Esophagus muscularis mucosa (tissue), 4 donors: ENCODE measurements around the gene FDX2.

Experiments used
- EP300 ChIP-seq: sonication (generic); formaldehyde crosslinking; IDR thresholded peaks from one replicate; pipeline ENCODE4 v1.6.1; 2017; ENCODE audit warnings: antibody characterized with exemption
- POLR2AphosphoS5 ChIP-seq, 2 donors: sonication (generic); formaldehyde crosslinking; IDR thresholded peaks; one replicate each; pipeline ENCODE4 v1.6.1; 2017; ENCODE audit warnings: antibody characterized with exemption in 2 of 2
- TF ChIP-seq, protein P1 (sequence below), 3 experiments: fragments of 200-600 bp in 2 of 3; fragments of 450-650 bp in 1 of 3; sonication (generic) in 2 of 3; IDR thresholded peaks; one replicate each; pipeline ENCODE4 v1.5.1; 2017 to 2019; ENCODE audit warnings: antibody characterized with exemption in 3 of 3, mild to moderate bottlenecking in 2 of 3, moderate library complexity in 1 of 3

GRCh38 chr19:10333758-10334587, 18.2 kb upstream of the FDX2 start:
- TF ChIP-seq, protein P1, sequence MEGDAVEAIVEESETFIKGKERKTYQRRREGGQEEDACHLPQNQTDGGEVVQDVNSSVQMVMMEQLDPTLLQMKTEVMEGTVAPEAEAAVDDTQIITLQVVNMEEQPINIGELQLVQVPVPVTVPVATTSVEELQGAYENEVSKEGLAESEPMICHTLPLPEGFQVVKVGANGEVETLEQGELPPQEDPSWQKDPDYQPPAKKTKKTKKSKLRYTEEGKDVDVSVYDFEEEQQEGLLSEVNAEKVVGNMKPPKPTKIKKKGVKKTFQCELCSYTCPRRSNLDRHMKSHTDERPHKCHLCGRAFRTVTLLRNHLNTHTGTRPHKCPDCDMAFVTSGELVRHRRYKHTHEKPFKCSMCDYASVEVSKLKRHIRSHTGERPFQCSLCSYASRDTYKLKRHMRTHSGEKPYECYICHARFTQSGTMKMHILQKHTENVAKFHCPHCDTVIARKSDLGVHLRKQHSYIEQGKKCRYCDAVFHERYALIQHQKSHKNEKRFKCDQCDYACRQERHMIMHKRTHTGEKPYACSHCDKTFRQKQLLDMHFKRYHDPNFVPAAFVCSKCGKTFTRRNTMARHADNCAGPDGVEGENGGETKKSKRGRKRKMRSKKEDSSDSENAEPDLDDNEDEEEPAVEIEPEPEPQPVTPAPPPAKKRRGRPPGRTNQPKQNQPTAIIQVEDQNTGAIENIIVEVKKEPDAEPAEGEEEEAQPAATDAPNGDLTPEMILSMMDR (IDR thresholded peaks at IDR 0.05) = no peak
- no peak for TF ChIP-seq EP300
- no peak for TF ChIP-seq POLR2AphosphoS5 (IDR thresholded peaks at IDR 0.05)
